Measurements from ENCODE around the gene PPARA.
A peak's percentile ranks its signal among the peaks of the same experiment; 100 is the strongest.

Gene PPARA

DNA sequence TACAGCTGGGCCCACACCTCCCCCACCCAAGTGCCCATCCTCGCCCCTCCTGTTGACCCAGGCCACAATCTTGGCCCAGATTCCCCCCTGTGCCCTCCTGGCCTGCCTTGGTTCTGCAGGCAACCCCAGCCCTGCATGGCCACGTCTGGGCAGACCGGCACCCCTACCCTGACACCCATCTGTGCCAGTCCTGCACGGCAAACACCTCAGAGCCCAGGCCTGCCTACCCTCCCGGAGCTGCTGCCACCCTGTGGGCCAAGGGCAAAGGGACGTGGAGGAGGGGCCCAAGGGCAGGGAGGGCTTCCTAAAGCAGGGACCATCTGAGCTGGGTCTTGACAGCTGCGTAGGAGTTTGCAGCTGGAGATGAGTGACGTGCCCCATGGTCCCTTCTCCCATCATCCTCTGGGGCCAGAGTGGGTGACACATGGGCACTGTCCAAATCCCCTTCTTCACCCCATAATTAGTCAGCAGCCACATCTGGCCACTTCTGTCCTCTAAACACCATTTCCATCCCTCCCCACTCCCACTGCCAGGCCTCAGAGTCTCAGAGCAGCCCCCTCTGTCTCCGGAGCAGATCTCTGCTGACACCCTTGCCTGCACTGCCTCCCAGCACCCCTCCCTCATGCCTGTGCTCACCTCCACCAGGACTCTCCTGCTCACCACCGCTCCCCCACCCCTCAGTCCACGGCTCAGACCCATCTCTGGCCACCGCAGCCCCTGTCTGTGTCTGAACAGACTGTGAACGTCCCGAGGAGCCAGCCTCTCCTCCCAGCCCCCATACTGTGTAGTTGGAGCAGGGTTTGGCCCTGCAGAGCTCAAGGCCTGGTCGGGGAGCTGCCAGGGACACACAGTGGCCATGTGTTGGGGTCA, 35.6 kb upstream of the PPARA start:
- no peak for DNase-seq (ENCODE audit: low spot score)

DNA sequence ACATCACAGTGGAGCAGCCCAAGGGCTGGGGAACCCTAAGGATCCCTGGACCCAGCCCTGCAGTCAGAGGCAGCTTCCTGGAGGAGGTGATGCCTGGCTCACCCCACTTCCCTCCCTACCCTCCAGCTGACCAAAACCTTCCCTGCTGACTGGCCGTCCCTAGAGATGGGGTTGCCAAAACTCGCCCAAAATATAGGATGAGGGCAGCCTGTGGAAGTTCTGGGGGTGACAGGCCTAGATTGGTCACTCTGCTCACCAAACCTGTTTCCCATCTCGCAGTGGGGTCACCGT, 35.0 kb upstream of the PPARA start:
- no peak for DNase-seq (ENCODE audit: low spot score)

DNA sequence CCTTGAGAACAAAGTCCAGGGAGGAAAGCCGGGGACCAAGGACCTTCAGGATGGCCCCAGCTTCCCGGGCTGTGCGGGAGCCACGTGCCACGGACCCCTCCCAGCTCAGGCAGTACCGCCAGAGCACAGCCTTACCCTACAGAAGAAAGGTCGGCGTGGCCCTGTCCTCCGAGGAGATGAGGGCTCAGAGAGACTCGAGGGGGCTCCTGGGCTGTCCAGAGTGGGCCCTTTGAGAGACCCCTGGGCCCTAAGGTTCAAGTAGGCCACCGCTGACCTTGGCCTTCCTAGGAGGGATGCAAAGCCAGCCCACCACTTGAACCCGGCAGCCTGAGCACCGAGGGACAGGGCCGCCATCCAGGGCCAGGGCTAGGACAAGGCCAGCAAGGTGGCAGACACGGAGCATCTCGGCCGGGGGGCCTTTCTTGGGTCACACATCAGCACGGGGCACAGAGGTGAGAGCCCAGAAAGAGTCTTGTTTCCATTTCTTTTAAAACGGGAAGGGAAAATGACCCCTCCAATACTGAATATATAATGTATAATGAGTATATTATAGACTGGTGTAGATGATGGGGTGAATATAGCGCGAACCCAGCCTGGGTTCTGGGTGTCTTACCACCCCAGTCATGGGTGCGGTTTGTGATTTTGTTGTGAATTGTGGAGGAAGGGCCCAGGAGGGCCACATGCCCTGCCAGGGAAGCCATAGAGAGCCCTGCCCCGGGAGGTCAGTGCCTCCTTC, 34.4 kb upstream of the PPARA start:
- DNase-seq (ENCODE audit: low spot score): no peak

DNA sequence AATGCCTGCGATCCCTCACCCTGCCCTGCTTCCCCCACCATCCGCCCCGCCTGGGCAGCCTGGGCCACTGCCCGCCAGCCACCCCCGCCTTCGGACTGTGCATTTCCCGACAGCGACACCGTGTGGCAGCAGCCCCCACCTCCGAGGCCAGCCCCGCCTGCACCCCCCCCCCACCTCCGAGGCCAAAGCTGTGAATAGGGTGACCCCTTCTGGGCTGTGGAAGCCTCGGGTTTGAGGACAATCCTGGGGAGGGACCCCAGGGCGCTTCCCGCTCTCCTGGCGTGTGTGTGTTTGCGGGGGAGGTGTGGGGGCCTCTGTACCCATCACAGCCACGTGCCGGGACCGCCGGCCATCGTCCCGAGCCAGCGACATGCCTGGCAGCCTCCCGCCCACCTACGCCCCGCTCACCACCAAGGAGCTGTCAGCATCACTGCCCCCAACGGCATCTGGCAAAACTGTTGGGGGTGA, 33.8 kb upstream of the PPARA start:
- peak; percentile 96 for DNase-seq (ENCODE audit: low spot score)

DNA sequence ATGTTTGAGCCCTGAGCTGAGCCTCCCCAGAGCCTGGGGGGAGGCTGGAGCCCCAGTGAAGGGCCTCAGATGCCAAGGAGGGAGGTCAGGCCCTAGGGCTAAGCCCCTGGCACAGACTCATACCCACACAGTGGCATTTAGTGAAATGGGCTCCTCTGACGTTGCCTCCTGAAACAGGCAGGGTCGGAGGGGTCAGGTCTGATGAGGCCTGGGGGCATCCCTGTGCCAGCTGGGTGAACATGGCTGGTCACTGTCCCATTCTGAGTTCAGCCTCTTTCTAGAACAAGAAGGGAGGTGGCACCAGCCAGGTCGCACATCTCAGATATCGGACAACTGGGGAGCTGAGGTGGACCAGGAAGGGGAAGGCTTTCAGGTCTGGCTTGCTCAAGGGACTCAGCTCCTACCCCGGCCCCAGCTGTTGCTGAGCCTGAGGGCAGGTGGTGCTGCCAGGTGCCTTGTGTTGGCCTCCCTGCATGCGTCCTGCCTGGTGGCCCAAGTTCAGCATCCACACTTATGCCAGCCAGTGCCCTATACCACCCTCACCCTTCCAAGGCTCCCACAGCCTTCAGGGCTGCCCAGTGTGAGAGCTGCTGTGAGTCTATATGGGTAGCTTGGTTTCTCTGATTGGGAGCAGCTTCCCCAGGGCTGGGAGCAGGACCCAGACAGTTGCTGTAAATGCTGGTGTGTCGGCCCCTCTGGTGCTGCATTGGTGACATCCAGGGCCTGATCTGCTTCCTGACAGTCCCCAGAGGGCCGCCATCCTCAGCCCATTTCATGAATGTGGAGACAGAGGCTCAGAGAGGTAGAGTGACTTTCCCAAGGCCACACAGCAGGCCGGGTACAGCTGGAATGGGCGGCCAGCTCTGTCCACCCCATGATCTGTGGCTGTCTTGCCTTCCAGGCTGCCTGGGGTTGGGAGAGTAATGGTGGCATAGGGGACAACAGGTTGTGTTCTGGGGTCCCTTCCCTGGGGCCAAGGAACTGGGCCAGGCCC, 32.8 kb upstream of the PPARA start:
- no peak for DNase-seq (ENCODE audit: low spot score)

DNA sequence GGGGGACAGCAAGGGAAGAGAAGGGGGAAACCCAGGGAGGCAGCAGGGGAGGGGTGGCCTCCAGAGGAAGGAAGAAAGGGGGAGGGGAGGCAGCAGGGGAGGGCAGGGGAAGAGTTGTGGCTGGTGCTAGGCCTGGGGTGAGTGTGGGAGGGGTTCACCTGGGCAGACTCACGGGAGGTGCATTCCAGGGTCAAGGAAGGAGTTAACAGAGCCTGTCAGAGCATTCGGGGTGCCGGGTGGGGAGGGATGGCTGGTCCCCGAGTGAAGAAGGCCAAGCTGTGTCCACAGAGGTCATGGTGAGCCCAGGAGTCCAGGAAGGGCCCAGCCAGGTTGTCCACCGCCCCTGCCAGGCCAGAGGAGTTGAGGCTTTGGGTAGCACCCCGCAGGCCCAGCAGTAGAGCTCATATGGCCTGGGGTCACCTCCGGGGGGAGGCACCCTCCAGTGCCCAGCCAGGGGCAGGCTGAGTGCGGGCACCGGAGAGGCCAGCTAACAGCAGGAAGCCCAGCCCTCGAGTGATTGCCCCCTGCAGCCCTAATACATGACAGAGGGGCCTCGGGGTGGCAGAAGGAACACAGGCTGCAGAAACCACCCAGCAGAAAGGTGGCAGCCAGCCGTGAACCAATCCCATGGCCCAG, 31.1 kb upstream of the PPARA start:
- DNase-seq (ENCODE audit: low spot score): no peak

DNA sequence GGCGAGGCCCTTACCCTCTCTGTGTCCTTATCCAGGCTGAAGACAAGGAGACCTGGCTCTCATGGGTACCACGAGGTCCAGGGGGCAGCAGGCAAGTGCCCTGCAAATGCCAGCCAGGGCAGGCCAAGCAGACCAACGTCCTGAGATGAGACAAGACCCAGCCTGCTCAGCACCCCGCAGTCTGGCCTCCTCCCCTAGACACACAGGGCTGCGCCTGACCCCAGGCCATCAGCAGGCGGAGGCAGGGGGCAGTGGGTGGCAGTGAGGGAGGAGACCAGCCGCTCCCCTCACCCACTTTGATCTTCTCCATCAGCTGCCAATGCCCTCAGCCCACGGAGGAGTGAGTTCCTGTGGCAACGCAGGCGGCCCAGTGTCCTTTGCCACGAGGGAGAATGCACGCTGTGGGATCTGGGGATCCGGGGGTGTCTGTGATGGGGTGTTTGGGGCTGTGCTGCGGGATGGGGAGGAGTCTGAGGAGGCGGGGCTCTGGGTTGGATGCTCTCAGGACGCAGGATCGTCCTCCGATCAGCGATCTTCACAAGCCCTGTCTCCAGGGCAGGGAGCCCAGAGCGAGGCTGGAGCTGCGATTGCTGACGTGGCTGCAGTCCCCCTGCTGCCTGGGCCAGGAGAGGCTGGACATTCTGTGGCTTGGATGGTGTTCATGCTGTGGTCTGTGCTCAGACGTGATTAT, 30.5 kb upstream of the PPARA start:
- DNase-seq (ENCODE audit: low spot score): peak; percentile 85

DNA sequence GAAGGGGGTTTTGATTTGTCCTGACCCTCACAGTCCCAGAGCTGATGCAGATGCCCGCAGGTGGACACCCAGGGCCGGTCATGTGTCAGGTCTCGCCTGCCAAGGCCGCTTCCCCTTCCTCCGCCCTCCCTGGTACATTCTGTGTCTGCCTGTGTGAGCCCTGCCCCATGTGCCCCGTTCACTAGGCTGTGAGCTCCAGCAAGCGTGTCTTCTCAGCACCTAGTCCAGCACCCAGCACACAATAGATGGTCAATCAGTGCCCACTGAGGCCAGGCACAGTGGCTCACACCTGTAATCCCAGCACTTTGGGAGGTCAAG, 29.9 kb upstream of the PPARA start:
- no peak for DNase-seq (ENCODE audit: low spot score)

DNA sequence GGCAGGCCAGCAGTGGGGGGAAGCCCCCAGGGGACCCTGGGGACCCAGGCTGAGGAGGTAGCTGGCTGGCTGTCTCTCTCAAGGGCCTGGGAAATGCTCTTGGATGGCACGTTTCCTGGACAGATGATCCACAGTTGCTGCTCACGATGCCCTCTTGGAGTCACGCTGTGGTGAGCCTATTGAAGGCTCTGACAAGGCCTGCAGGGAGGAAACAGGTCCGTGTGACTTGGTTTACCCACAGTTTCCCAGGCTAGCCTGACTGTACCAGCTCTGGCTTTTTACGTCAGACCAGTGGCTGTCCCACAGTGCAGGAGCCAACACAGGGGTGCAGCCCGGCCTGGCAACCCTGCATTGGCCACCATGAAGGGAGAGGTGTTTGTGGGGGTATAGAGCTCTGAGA, 29.2 kb upstream of the PPARA start:
- DNase-seq (ENCODE audit: low spot score): no peak

DNA sequence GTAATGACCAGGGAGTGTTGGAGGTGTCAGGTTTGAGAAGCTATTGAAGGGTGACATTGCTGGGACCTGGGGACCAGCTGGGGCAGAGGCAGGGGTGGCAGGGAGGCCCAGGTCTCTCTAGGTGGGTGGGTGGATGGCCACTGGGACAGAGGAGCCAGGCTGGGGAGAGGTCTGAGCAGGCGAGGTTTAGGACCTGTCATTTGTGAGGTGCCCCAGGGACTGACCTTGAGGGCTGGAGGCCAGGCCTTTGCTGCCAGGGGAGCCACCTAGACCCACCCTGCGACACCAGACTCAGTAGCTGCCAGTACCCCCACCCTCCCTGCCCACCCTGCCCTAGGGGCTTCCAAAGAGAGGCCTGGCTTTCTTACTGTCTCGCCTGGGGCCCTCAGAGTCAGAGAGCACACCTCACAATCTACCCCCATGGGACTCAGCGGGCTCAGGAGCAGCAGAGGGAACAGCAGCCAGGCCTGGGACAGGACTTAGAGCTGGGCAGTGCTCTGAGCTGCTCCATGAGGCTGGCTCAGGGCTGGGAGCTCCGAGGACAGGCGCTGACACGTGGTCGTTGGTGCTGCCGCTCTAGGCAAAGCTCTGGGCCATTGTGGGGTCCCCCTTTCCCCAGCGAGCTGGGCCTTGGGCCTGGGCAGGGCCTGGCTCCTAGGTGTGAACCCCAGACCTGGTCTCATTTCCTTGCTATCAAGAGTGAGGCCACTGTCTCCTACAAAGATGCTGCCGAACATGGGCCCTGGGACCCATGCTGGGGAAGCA, 28.6 kb upstream of the PPARA start:
- no peak for DNase-seq (ENCODE audit: low spot score)

DNA sequence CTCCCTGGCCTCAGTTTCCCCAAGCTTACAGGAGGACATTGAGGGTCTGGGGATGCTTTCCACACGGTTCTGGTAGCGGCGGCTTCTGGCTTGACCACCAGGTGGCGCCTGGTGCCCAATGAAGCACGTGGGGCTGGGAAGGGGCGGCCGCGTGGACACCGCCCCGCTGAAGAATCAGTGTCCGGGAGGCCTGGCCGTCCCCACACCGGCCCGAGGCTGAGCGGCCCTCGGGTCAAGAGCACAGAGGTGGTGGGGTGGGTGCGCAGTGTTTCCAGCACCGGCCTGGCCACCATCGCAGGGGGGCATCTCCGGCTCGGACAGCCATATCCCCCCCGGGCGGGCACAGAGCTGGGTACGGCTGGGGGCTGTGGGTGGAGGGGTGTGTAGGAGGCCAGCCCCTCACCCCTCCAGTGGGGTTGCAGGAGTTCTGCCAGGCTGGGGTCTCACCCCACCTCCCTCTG, 27.8 kb upstream of the PPARA start:
- DNase-seq (ENCODE audit: low spot score): peak; percentile 91

DNA sequence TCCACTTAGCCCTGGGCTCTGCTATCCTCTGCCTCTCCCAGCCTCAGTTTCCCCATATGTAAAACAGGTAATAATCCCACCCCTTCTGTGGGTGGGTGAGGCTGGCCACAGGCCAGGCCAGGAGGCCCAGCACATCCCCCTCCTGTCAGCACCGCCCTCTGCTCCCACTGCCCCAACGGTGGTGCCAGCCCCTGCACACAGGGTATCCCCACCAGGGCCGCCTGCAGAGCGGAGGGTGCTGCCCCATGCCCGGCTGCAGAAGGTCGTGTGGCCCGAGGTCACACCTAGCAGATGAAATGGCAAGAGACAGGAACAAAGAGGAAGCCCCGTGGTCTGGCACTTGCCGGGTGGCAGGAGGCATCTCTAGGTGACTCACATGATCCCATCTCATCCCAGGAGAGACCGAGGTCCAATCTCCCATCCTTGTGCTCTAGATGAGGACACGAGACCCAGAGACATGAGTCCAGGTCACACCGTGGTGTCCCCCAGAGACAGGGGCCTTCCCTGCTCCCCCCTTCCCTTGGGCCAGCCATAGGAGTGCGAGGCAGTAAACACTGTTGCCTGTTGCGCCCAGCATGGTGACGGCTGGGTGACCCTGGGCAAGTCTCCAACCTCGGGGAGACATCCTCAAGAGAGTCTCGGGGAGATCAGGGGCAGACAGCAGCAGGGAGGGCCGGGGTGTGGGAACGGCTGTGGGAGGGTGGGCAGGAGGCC, 27.2 kb upstream of the PPARA start:
- DNase-seq (ENCODE audit: low spot score): no peak

DNA sequence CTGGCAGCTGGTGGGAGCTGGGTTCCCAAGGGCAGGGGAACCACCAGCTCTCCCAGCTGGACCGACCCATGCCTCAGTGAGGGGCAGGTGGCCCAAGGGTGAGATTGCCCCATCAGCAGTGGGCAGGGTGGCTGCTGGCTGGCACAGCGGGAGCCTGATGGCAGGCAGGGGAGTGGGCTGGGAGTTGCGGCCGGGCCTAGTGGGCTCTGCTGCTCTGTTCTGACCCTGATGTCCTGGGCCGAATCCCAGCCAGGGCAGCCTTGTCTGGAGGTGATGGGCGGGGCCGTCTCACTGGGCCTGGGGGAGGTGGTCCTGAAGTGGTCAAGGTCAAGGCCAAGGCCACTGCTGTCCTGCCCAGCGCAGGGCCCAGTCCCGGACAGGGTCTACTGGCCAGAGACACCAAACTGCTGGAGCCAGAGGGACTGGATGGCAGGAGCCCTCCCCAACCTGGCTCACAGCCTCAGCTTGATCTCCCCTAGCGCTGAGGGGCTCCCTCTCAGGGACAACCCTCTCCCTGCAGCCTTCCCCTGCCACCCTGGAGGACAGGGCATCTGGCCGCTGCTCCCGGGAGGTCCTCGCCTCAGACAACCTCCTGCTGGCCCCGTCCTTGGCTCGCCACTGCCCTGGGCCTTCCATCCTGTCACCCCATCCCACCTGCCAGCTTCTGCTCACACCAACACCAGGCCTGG, 26.5 kb upstream of the PPARA start:
- no peak for DNase-seq (ENCODE audit: low spot score)

DNA sequence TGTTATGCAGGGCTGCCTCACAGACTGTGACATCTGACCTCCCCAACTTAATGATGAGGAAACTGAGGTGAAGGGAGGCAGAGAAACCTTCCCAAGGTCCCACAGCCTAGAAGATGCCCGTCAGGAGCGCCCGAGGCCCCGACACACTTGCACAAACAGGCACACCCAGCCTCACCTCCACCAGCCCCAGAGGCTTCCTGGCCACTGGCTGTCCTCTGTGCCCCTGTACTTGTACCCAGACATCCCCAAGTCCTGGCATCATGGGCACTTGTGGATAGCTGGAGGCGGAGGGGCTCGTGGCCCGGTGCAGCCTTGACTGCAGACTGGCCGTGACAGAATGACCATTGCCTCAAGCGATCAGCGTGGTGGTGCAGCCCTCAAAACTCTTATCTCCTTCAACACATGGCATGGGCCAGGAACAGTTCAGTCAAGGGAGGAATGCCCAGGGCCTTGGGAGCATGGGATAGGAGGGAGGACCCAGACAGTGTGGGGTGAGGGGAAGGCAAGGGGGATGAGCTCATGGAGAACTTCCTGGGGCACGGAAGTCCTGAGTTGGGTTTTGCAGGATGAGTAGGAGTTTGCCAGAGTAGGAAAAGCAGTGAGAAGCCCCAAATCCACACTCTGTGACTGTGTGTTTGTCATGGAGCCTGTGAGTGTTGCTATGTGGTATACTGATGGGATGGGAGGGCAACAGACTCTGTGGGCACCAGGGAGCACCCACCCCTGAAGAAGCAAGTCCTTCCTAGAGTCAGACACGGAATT, 25.8 kb upstream of the PPARA start:
- DNase-seq (ENCODE audit: low spot score): no peak

DNA sequence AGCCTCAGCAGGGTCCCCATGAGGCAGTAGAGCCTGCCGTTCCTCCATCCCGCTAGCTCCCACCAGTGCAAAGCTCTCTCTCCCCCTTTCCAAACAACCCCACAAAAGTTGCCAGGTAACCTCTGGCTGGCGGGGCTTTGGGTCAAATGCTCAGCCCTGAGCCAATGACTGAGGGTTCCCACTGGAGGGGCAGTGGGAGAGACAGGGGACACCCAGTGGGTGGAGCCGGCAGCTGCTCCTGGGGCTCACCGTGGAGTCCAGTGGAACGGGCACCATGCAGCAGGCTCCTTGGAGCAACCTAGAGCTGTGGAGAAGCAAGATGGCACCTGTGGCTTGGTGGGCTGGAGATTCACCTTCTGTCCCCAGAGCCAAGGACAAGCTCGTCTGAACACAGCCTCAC, 25.0 kb upstream of the PPARA start:
- DNase-seq (ENCODE audit: low spot score): no peak

DNA sequence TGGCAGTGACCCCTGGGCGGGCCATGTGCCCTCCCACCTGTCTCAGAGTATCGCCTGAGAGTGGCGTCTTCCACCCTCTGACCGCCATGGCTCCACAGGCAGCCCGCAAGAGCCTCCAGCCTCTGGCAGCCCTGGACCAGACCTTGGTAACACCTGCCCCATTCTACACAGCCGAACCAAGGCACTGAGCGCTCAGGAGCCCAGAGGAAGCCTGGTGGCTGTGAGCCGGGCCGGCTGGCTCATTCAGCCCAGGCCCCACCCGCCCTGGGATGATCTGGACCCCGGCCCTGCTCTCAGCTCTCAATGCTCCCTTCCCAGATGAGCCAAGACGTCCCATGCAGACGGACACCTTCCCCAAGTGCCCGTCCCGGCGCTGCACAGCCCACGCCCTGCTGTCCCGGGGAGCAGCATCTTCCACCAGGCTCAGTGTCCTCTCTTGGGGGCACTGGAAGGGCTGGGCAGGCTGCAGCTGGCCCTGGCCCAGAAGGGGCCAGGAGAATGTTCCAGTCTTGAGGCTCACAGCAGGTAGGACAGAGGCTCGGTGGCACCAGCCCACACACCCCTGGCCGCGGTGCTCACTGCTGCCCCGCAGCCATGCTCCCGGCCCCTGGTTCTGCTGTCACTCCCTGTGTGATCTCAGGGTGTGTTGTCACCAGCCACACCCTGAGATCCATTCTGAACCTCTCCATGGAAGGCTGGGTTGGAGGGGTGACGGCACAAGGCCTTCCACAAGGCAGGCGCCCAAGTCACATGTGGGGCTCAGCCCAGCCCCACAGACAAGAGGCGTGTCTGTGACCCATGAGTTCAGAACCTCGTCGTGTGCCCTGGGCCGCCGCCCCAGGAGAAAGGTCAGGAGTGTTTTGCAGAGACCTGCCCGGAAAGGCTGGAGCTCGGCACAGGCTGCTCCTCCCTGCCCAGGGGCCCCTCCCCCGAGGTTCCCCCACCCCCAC, 24.2 kb upstream of the PPARA start:
- no peak for DNase-seq (ENCODE audit: low spot score)

DNA sequence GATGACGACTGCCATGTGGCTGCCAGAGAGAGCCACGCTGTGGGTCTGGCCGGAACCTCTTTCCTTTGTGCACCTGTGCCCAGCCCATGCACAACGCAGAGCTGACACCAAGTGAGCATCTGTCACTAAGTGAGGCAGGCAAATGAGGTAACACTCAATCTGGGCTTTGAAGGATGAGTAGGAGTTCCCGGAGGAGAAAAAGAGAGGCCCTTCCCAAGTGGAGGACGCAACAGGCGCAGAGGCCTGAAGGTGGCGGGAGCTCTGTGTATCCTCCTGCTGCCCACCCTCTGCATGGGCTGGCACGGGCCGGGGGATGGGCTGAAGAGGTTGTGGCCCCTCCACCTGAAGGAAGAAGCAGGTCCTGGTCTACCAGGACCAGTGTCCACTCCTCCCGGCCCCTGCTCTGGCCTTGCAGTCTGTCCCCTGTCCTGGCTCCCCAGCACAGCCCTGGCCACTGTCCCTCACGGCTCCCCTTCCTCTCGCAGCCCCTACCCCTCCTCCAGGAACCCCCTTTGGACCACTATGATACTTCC, 23.4 kb upstream of the PPARA start:
- DNase-seq (ENCODE audit: low spot score): no peak

Data from GM03348 (cell line).